SK-N-MC (cell line): ENCODE data around the gene ANO10.

Experiments used
- EZH2 ChIP-seq: fragments of 200-600 bp; sonication (generic); IDR thresholded peaks from one replicate; pipeline ENCODE4 v1.6.1; 2017; ENCODE audit warnings: antibody characterized with exemption
- POLR2AphosphoS5 ChIP-seq: IDR thresholded peaks from 2 replicates; pipeline ENCODE4 v1.6.1; 2012; ENCODE audit warnings: mild to moderate bottlenecking, low read depth, low read length, borderline replicate concordance

GRCh38 chr3:43340403-43340802 is 281.4 kb downstream of the ANO10 start:
- no peak for TF ChIP-seq EZH2
- no peak for TF ChIP-seq POLR2AphosphoS5
